HG02588 (cell line): ENCODE results near the gene NATD1.
"Not testable (repeated sequence)": the region's sequence is repeated elsewhere in the genome, so short reads cannot be mapped to it uniquely, and the experiment has no call there.

Experiments
- ATAC-seq: cut with Tn5 transposase; IDR thresholded peaks from one replicate; pipeline ENCODE4 v1.9.1; 2021; ENCODE audit warnings: mild to moderate bottlenecking, moderate library complexity; ENCODE audit not compliant: unreplicated experiment

NATD1 gene

GRCh38 chr17:21196126-21196525 is 57.1 kb downstream of the NATD1 start:
- no peak for ATAC-seq

GRCh38 chr17:21194703-21195102 is 58.5 kb downstream of the NATD1 start:
- ATAC-seq, result no peak

- no peak for ATAC-seq
Observed at GRCh38 chr17:21194226-21194625, 59.0 kb downstream of the NATD1 start.

- ATAC-seq, result no peak
Observed at GRCh38 chr17:21193031-21193430, 60.2 kb downstream of the NATD1 start.

- not testable (repeated sequence) for ATAC-seq
Observed at GRCh38 chr17:21192414-21192813, 60.8 kb downstream of the NATD1 start.

GRCh38 chr17:21191698-21192097 is 61.5 kb downstream of the NATD1 start:
- ATAC-seq, result no peak

GRCh38 chr17:21190078-21190477 is 63.1 kb downstream of the NATD1 start:
- no peak for ATAC-seq

- ATAC-seq, result no peak
Observed at GRCh38 chr17:21189361-21189760, 63.8 kb downstream of the NATD1 start.
